A673 (cell line): ENCODE data around the gene MICU1. TPM values are rescaled to one million over a fixed set of nuclear protein-coding genes. Genes with fewer than 3 reads are reported as not detected.
A peak's percentile ranks its signal among the peaks of the same experiment; 100 is the strongest.

Source experiments
- BruUV-seq: library from RNA; stranded (reverse); fragments of 400-500 nt; replicated peaks from 2 replicates; lab custom pipeline; 2021; lab: Mats Ljungman, UMichigan
- CTCF ChIA-PET: fragments of 300-600 bp; sonication (Branson Sonifier 250); formaldehyde crosslinking; loops from one replicate; lab custom pipeline; 2022; ENCODE audit warnings: antibody characterized with exemption; lab: Charles Lee
- POLR2A ChIA-PET: fragments of 300-600 bp; sonication (Branson Sonifier 250); formaldehyde crosslinking; loops from one replicate; lab custom pipeline; 2022; ENCODE audit warnings: antibody characterized with exemption; ENCODE audit not compliant: low non-redundant PET; lab: Charles Lee
- DNase-seq: peaks from one replicate; pipeline ENCODE4 v3.0.0-alpha.2; 2015; ENCODE audit warnings: low spot score
- H3K27ac ChIP-seq: fragments of 200-600 bp; sonication (generic); 2 replicates; pipeline ENCODE4 v1.5.1; 2016; ENCODE audit warnings: mixed run types, low read depth, mild to moderate bottlenecking, mixed read lengths, antibody characterized with exemption, low read length; ENCODE audit not compliant: poor library complexity, severe bottlenecking
- H3K27me3 ChIP-seq: fragments of 200-600 bp; sonication (generic); replicated peaks from 2 replicates; pipeline ENCODE4 v1.6.1; 2017; ENCODE audit warnings: mixed run types, low read depth, mild to moderate bottlenecking, mixed read lengths, antibody characterized with exemption, low read length; ENCODE audit not compliant: insufficient read depth, poor library complexity
- H3K36me3 ChIP-seq: fragments of 200-600 bp; sonication (generic); 2 replicates; pipeline ENCODE4 v1.6.1; 2016; ENCODE audit warnings: mixed run types, mild to moderate bottlenecking, mixed read lengths, antibody characterized with exemption, low read length; ENCODE audit not compliant: insufficient read depth, poor library complexity, severe bottlenecking
- H3K4me1 ChIP-seq: fragments of 200-600 bp; sonication (generic); 2 replicates; pipeline ENCODE4 v1.6.1; 2017; ENCODE audit warnings: mixed run types, mild to moderate bottlenecking, mixed read lengths, antibody characterized with exemption, low read length; ENCODE audit not compliant: insufficient read depth, poor library complexity, severe bottlenecking
- H3K4me3 ChIP-seq: fragments of 200-600 bp; sonication (generic); 2 replicates; pipeline ENCODE4 v1.5.1; 2016; ENCODE audit warnings: low read depth, mixed run types, mild to moderate bottlenecking, mixed read lengths, low read length; ENCODE audit not compliant: poor library complexity, severe bottlenecking
- H3K9me3 ChIP-seq: fragments of 200-600 bp; sonication (generic); 2 replicates; pipeline ENCODE4 v1.6.1; 2016; ENCODE audit warnings: mixed run types, low read depth, mild to moderate bottlenecking, mixed read lengths, antibody characterized with exemption, low read length; ENCODE audit not compliant: poor library complexity, severe bottlenecking
- CTCF ChIP-seq: fragments of 300-800, 200-600 bp; sonication (generic); conservative IDR thresholded peaks from 2 replicates; pipeline ENCODE4 v1.5.1; 2017; ENCODE audit warnings: low read depth, mild to moderate bottlenecking, antibody characterized with exemption, low read length, moderate library complexity, mixed read lengths
- EZH2 ChIP-seq: fragments of 200-600 bp; sonication (generic); IDR thresholded peaks from 2 replicates; pipeline ENCODE4 v1.6.1; 2017; ENCODE audit warnings: borderline replicate concordance, low read depth, mild to moderate bottlenecking, mixed read lengths, antibody characterized with exemption, low read length; ENCODE audit not compliant: poor library complexity, severe bottlenecking
- intact Hi-C: fragments of 100-400 bp; cut with micrococcal nuclease; formaldehyde crosslinking; loops from one replicate; pipeline ENCODE4 v1.10.0; 2022; ENCODE audit not compliant: unreplicated experiment
- total RNA-seq: library from RNA; stranded (reverse); gene quantifications from 2 replicates; pipeline ENCODE4 v1.2.3, GENCODE V29; 2021

MICU1 gene
- total RNA-seq, 1 experiment from 2014 or later: 37.7 TPM

- Histone ChIP-seq H3K27me3 (no peaks in the 10 kb centered on the region), H3K9me3 (no peaks in the 10 kb centered on the region), H3K4me1 (peaks cover 50% of the 10 kb centered on the region), H3K27ac (peak overlapping the region; percentile 96), H3K4me3 (no peak overlapping the region), H3K36me3 (no peaks in the 10 kb centered on the region)
- no peak for DNase-seq
- intact Hi-C loops: loop anchor here (5.0 to 10.0 kb wide), 2 partner anchors 50 to 97 kb away; partner anchors contain the start of gene DDIT4
- CTCF ChIA-PET: no interaction called here
- no TSS peak for BruUV-seq
- POLR2A ChIA-PET: interaction anchor here (1.2 to 1.7 kb wide), 2 partner anchors 25 to 49 kb away, joined by 3 to 9 read pairs; no protein-coding TSS in a partner anchor
- no peak for TF ChIP-seq CTCF
- no peak for TF ChIP-seq EZH2
These were observed 303.9 kb downstream of the MICU1 start for GRCh38 chr10:72322030-72322279.

DNA sequence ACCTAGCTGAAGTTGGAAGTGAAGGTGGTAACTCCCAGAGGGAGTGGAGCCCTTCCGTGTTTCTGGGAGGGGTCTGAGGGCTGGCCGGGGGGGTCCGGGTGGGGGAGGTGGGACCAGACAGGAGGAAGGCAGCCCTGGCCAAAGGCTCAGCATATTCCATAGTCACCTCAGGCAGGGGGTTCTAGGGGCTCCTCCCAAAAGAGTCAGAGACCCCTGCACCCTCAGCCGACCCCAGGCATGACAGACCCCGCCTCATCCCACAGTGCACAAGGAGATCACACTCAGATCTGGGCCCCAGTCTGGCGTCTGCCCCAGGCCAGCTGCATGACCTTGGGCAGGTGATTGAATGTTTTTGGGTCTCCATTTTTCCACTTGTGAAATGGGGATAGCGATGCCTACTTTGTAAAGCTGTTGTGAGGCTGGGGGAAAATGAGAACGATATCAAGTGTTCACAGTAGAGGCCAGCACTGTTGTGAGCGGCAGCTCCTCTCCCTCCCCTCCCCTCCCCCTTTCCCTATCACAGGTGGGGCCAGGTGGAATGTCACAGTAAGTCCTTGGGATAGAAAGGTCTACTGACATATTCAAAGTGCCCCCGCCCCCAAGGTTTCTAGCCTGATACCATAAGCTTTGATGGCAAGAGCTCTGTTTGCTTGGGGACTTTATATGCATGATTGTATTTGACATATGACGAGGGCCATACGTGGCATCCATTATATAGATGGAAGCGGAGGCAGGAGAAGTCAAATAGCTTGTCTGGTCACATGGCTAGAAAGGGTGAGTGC lies 304.4 kb downstream of the MICU1 start:
- ChIA-PET POLR2A (interaction anchor here (0.5 to 1.7 kb wide), 5 partner anchors 24 to 510 kb away, joined by 3 to 9 read pairs (median 5); no protein-coding TSS in a partner anchor), CTCF (interaction anchor here (1.5 kb wide), 1 partner anchor 273 kb away, joined by 3 read pairs; no protein-coding TSS in a partner anchor)
- no peaks in the 10 kb centered on the region for H3K36me3 ChIP-seq
- TF ChIP-seq CTCF: no peak
- no peak for TF ChIP-seq EZH2
- intact Hi-C loops: loop anchor here (5.0 to 10.0 kb wide), 2 partner anchors 49 to 97 kb away; partner anchors contain the start of gene DDIT4
- no peaks in the 10 kb centered on the region for H3K27me3 ChIP-seq
- H3K4me1 ChIP-seq: peaks cover 52% of the 10 kb centered on the region
- H3K4me3 ChIP-seq: no peak overlapping the region
- H3K27ac ChIP-seq: peak overlapping the region; percentile 96
- no peaks in the 10 kb centered on the region for H3K9me3 ChIP-seq
- no peak for DNase-seq
- BruUV-seq: TSS peak; percentile 79

- TF ChIP-seq CTCF (no peak), EZH2 (no peak)
- Histone ChIP-seq H3K9me3 (no peaks in the 10 kb centered on the region), H3K27me3 (no peaks in the 10 kb centered on the region), H3K36me3 (no peaks in the 10 kb centered on the region), H3K4me1 (peaks cover 52% of the 10 kb centered on the region), H3K4me3 (no peak overlapping the region), H3K27ac (peak overlapping the region; percentile 96)
- ChIA-PET CTCF (interaction anchor here (1.5 kb wide), 1 partner anchor 272 kb away, joined by 3 read pairs; no protein-coding TSS in a partner anchor), POLR2A (interaction anchor here (0.5 to 1.7 kb wide), 7 partner anchors 23 to 510 kb away, joined by 3 to 9 read pairs (median 4); no protein-coding TSS in a partner anchor)
- no TSS peak for BruUV-seq
- peak; percentile 99 for DNase-seq
- intact Hi-C loops: loop anchor here (5.0 to 10.0 kb wide), 2 partner anchors 48 to 96 kb away; partner anchors contain the start of gene DDIT4
These were observed 305.1 kb downstream of the MICU1 start for GRCh38 chr10:72320676-72321247.
